Myocyte (in vitro differentiated cells): ENCODE data around the gene NAA16. TPM values are rescaled to one million over a fixed set of nuclear protein-coding genes. Genes with fewer than 3 reads are reported as not detected.

Experiments
- DNase-seq: peaks from one replicate; pipeline ENCODE4 v3.0.0-alpha.2; 2012; ENCODE audit warnings: low read depth
- total RNA-seq: library from RNA; depleted of rRNA; stranded (reverse); fragments of >200 nt; gene quantifications from 2 replicates; pipeline ENCODE4 v1.2.3, GENCODE V29; 2014

Gene NAA16
- total RNA-seq, 1 donor from 2014 or later = 6.9 TPM

DNA sequence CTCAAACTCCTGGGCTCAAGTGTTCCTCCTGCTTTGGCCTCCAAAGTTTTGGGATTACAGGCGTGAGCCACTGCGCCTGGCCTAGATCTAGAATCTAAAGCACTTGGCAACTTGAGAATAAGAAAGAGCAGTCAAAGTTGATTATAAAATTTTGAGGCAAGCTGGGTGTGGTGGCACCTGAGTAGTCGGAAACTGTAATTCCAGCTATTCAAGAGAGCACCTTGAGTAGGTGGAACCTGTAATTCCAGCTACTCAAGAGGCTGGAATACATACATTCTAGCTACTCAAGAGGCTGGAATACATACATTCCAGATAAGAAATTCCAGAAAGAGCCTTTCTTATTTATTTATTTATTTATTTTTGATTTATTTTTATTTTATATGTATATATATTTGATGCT lies 8.3 kb upstream of the NAA16 start:
- no peak for DNase-seq

DNA sequence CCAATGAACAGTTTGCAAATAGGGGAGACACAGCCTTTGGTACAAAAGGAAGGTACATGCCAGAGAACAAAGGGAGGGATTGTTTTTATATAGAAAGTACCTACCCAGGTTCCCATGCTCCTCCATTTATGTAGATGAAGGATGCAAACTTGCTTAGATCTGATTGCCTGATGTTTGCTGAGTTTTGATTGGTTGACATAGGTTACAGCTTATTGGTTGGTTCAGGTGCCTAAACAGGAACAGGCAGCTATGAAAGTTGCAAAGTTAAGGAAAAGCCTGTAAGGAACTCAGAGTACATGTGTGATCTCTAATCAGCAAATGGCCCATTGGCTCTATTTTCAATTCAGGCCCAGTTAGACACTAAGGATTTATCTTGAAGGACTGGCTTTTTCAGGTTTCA lies 6.5 kb upstream of the NAA16 start:
- no peak for DNase-seq

DNA sequence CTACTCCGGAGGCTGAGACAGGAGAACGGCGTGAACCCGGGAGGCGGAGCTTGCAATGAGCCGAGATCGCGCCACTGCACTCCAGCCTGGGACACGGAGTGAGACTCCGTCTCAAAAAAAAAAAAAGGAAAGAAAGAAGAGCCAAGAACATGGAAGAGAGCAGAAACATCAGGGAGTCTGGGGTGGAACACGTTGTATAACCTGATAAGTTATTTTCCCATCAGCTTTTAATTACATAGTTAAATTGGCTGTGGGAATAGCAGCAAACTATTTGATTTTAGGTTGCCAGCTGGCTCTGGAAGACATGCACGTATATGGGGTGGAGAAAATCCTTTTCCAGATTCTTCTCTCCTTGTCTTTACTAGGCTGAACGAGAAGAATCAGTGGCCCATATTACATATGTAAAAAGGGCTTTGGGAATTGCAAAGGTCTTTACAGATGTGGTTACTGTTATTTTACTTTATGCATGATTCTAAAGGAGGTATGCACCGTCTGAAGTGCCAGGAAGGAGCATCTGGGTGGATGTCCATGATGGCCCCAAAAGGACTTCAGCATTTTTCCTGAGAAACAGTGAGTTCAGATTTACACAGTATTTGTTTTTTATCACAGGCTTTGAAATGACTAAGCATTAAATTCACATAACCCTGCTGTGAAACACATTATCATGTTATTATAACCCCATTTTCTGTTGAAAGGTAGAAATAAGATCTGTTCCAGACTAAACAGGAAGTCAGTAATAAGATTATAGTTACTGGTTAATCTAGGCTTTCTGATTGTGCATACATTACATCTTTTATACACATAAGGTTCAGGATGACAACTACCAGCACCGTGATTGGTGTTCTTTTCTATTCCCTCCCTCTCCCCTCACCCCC lies 4.6 kb upstream of the NAA16 start:
- no peak for DNase-seq

DNA sequence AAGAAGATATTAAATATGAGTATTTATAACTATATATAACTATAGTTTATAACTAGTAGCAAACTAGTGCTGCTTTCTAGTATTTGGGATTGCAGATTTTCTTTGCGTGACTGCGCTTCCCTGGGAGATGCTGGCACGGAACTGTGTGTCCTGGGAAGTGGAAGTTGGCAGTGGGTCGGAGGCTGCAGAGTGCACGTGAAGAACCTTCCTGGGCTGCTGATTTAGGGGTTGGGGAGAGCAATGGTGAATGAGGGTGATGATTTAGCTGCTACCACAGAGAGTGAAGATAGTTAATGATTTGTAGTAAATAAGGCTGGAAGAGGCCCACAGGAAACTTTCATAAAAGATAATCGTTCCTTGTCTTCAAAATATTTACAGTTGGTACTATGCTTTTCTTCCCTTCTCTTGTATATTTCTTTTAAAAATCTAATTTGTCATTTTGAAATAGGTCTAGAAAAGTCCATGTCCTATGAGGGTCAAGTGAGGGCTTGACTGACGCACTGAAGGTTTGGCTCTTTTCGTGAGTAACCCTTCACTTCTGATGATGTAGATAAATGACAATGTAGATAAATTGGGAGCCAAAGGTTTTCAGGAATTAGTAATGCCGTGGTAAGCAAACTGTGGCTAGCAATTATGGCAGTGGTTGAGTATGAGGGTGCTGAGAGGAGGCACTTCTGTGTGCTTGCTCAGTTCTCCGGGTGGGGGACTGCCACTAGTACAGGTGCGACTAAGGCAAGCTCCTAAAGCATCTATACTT lies 3.0 kb upstream of the NAA16 start:
- no peak for DNase-seq

DNA sequence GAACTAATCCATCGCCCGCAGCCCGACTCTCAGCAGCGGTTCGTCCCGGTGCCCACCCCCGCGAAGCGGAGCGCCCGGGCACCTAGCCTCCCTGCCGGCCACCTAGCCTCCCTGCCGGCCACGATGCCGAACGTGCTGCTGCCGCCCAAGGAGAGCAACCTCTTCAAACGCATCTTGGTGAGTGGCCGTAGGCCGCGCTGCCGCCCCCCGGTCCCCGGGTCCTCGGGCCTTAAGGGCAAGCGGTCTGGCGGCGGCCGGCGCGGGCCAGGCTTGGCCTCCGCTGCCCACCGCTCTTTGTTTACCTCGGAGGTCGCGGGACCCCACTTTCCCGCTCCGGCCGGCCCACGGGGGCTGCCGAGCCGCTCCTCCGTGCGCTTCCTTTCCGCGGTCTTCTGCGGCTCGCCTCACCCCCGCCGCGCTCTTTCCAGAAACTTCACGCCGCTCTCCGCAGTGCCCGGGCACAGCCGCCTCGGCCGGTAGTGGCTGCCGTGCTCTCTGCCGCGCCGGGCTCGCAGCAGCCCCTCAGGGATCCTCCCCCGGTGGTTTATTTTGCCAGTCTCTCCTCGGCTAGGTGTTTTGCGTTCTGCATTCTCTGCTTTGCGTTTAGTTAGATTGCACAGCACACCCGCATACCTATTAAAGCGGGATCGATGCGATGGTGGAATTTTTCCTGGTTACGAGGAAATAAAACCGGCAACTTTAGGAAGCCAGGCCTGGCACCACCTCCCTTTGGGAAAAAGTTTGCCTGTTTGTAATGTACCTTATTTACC lies 524 bp downstream of the NAA16 start:
- DNase-seq = peak; percentile 37

DNA sequence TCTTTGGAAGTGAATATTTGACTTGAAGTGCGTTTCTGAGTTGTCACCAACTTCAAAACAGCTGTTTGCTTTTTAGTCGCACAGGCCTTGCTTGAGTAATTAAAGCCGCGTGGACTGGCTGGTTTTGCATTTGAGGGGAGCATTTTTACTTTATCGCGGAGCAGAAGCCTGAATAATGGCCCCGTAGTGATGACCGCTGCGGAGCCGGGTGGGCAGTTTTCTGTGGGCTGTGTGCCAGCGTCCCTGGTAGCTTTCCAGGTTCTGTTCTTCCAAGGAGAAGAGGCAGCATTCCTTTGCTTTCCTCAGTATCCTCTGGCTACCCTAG lies 1.1 kb downstream of the NAA16 start:
- DNase-seq = peak; percentile 37

DNA sequence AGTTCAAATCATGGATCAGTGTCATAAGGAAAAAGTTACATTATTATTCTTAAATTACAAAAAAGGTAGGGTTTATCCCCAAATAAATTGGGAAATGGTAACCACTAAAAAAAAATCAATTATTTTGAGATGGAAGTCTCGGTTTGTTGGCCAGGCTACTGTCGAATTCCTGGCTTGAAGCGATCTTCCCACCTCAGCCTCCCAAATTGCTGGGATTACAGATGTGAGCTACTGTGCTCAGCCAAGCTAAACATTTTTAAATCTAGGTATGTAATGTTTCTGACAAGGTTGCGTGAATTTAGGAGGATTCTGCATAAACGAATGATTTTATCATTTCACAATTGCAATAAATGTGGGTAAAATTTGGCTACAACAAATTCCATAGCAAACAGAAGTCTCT lies 2.0 kb downstream of the NAA16 start:
- no peak for DNase-seq

DNA sequence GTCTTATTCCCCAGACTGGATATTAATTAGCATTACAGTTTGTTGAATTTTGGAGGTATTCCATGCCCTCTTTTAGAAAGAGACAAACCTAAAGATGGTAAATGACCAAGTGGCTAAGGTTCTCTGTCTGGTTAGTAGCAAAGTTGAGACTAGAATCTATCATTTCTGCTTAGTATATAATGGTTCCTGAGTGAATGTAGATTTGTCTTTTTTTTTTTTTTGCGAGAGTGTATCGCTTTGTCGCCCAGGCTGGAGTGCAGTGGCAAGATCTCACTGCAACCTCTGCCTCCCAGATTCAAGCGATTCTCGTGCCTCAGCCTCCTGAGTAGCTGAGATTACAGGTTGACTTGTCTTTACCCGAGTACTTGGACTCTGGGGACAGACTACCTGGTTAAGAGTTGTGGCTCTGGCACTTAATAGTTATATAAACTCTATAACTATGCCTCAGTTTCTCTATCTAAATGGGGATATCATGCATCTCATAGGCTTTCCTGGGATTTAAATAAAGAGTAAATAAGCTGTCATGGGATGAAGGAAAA lies 2.7 kb downstream of the NAA16 start:
- no peak for DNase-seq

DNA sequence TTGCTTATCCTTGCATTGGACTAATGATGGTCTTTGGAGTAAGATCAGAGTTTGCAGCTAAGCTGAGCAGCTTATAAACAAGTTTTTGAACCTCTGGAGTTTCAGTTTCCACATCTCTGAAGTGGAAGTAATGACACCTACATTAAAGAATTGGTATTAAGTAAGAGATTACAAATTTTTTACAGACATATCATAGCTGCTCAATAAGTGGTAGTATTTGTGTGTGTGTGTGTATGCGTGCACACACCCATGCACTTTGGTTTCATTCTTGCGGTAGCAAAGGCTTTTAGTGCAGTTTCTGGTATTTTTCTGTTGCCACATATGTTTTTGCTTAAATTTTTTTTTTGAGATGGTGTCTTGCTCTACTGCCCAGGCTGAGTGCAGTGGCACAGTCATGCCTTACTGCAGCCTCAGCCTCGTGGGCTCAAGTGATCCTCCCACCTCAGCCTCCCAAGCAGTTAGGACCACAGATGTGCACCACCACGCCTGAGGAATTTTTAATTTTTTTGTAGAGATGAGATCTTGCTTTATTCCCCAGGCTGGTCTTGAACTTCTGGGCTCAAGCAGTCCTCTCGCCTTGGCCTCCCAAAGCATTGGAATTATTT lies 4.5 kb downstream of the NAA16 start:
- no peak for DNase-seq

DNA sequence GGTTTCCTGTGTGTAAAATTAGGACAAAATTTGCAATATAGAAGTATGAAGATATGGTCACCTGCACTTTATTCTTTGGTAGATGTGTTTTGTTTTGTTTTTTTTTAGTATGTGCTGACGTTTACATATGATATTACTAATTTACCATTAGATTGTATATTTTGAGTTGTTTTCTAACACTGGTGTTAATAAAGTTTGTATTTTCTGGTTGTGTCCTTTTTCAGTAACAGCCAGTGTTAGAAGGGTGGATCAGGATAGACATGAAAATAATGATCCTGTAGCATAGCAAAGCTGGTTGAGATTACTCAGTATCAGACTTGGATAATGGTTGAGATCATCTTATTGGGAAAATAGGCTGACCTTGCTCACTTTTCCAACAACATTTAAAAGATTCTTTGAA lies 6.2 kb downstream of the NAA16 start:
- no peak for DNase-seq

DNA sequence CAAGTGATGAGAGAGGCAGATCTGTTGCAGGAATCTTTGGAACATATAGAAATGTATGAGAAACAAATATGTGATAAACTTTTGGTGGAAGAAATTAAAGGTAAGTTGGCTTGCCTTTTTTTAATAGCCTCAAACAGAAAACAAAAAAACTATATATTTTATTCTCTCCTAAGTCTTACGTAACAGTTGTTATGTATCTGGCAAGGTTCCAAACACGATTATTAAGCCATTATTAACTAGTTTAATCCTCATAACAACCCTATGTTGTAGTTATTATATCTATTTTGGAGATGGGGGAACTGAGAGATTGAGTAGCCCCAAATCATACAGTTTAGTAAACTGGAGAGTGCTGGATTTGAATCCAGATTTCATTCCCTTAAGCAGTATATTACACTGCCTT lies 14.7 kb downstream of the NAA16 start:
- no peak for DNase-seq

DNA sequence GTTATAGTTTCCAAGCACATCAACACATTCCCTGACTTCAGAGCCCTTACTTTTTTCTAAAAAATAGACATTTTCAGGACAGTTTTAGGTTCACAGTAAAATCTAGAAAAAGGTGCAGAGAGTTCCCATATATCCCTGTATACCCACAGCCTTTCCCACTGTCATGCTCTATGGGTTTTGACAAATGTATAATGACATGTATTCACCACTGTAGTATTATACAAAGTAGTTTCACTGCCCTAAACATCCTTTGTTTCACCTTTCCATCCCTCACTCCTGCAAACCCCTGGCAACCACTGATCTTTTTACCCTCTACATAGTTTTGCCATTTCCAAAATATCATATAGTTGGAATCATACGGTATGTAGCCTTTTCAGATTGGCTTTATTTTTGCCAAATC lies 15.6 kb downstream of the NAA16 start:
- no peak for DNase-seq

DNA sequence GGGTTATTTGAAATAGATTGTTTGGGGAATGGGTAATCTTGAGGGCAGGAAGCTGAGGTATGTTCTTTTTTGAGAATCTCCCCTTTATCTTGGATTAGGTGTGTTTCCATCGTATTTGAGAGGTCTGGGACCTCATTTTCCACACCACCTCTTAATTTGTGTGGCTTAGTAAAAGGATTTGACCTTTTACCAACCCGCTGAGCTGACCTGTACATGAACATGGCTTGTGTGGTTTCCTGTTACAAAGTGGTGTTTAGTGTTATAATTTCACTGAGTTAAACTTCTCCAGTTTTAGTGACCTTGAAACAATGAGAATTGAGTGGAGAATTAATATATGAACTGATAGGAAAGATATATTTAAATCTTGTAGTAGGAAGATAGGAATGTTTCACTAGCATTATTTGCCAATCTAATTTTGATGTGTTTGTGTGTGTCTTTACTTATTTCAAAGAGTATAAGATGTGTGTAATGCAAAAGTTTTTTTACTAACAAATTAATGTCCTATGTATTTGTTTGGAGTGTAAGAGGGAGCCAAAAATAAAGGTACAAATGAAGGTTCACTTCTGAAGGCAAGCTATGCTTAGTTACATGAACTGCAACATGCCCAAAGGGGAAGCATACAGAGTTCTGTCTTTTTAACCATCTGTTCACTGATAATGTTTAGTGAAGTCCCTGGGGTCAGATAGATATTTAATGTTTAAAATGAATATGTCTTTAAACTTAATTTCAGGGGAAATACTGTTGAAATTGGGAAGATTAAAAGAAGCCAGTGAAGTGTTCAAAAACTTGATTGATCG lies 17.1 kb downstream of the NAA16 start:
- no peak for DNase-seq

DNA sequence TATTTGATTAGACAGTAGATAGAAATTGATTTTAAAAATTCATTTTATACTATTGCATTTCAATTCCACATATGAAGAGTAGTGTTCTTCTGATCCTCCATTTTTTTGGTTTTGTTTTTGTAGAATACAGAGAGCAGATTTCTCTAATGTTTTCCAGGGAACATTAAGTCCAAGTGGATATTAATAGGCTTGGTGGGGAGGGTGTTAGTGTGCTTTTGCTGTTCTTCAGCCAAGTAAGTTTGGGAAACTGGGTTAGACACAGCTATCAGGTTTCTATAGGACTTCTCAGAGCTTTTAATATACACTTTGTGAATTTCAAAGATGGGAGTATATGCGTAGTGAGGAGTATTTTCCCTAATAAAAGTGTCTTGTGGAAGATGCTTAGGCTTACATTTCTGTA lies 21.8 kb downstream of the NAA16 start:
- DNase-seq = no peak

DNA sequence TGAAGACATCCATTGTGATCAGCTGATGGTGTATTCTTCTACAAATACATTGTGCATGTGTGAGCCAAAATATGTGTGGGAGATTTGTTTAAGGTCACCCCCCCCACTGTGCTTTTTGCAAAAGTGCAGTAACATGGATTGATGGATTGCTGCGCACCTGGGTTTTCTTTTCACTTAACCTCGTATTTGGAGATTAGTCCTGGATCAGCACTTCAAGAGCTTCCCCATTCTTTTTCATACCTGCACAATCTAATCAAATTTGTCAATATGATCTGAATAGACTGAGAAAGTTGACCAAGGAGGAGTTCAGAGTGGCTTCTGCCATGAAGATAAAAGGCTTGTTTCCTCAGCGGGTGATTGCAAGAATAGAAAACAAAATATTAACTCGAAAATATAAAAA lies 23.7 kb downstream of the NAA16 start:
- DNase-seq = no peak

DNA sequence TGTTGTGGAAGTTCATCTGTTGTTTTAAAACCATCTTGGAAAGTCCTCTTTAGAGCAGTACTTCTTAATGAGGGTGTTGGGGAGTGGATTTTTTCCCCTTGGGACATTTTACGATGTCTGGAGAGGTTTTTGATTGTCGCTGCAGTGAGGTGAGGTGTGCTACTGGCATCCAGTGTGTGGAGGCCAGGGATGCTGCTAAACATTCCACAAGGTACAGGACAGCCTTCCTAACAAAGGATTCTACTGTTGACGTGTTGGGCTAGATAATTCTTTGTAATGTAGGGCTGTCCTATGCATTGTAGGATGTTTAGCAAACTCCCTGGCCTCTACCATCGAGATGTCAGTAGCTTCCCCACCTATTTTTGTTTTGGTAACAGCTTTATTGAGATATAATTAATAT lies 33.3 kb downstream of the NAA16 start:
- DNase-seq = no peak

DNA sequence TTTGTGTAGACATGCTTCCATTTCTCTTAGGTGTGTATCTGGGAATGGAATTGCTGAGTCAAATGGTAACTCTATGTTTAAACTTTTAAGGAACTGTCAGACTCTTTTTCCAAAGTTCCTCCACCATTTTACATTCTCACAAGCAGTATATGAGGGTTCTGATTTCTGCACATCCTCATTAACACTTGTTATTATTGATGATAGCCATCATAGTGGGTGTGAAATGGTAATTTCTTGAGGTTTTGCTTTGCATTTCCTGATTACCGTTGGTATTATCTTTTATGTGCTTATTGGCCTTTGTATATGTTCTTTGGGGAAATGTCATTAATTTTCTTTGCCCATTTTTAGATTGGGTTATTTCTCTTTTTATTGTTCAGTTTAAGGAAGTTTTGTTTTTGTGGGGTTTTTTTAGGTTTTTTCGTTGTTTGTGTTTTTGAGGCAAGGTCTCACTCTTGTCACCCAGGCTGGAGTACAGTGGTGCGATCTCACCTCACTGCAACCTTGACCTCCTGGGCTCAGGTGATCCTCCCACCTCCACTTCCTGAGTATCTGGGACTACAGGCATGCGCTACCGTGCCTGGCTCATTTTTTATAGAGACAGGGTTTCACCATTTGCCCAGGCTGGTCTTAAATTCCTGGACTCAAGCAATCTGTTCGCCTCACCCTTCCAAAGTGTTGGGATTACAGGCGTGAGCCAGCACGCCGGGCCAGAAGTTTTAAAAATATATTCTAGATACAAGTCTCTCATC lies 34.3 kb downstream of the NAA16 start:
- no peak for DNase-seq

DNA sequence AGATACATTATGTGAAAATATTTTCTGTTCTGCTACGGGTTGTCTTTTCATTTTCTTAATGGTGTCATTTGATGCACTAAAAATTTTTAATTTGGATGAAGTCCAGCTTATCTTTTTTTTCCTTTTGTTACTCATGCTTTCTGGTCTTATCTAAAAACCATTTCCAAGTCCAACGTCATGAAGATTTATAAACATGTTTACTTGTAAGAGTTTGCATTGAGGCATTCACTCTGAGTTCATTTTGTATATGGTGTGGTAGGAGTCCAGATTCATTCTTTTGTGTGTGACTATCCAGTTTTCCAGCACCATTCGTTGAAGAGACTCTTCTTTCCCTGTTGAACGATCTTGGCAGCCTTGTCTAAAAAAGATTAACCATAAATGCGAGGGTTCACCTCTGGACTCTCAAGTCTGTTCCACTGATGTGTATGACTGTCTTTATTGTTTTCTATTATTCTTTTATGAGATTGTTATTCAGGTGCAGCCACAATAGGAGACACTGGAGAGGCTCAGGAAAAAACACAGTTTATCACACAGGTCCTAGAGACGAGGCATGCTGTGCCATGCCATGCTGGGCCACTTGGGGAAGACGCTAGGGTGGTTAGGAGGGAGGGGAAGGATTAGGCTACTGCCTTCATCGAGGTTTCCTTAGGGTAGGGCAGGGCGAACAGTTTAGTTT lies 35.0 kb downstream of the NAA16 start:
- DNase-seq = no peak
